Keratinocyte (primary cell): ENCODE results near the gene HEG1.

Source experiments
- CTCF ChIP-seq, 3 experiments: IDR thresholded peaks in 1 of 3; conservative IDR thresholded peaks in 1 of 3; optimal IDR thresholded peaks in 1 of 3; 2 replicates in 2 of 3; 3 replicates in 1 of 3; pipeline versions ENCODE3 to v1.5.1; 2011; ENCODE audit warnings: low read length in 3 of 3, mild to moderate bottlenecking in 3 of 3, moderate library complexity in 2 of 3, control low read depth in 1 of 3, inconsistent platforms in 1 of 3; ENCODE audit not compliant: insufficient read depth in 2 of 3; ENCODE audit errors: extremely low read depth in 1 of 3
- EZH2 ChIP-seq: IDR thresholded peaks from one replicate; pipeline ENCODE4 v1.6.1; 2012; ENCODE audit warnings: inconsistent platforms, mild to moderate bottlenecking, low read length, moderate library complexity

GRCh38 chr3:124962403-124962940 lies 93.3 kb downstream of the HEG1 start:
- no peak for TF ChIP-seq CTCF (optimal IDR thresholded peaks at IDR 0.05 in 1 of 3, IDR thresholded peaks at IDR 0.05 in 1 of 3, conservative IDR thresholded peaks at IDR 0.05 in 1 of 3; ENCODE audit: extremely low read depth in 1 of 3, insufficient read depth in 2 of 3, low read length in 3 of 3)
- TF ChIP-seq EZH2: no peak
